ENCODE measurements around the gene TNP1. TPM values are rescaled to one million over a fixed set of nuclear protein-coding genes. Genes with fewer than 3 reads are reported as not detected.

The TNP1 gene
- polyA plus RNA-seq, 4 donors = not detected

DNA sequence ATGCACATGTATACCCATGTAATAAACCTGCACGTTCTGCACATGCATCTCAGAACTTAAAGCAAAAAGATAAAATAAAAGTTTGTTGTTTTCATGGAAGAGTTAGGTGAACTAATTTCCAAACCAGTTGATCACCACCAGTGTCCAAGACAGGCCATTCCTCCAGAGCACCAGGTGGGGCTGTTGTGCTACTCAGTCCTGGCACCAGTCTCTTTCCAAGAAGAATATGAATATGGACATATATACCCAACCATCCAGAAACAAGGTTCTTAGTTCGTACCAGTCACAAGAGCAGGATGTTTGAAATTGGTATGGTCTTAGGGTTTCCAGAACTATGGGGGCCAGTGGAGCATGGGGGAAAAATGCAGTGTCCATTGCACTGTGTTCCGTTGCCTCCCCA, 17.2 kb upstream of the TNP1 start:
- no peak for DNase-seq (ENCODE audit: low read depth in 4 of 4, low spot score in 2 of 4)

- no peak for DNase-seq (ENCODE audit: low read depth in 4 of 4, low spot score in 2 of 4)
Measured at GRCh38 chr2:216875862-216876261, 16.0 kb upstream of the TNP1 start.

- DNase-seq (ENCODE audit: low read depth in 4 of 4, low spot score in 2 of 4) = no peak
Measured at GRCh38 chr2:216873573-216873972, 13.7 kb upstream of the TNP1 start.

GRCh38 chr2:216872624-216873023, 12.8 kb upstream of the TNP1 start:
- no peak for DNase-seq (ENCODE audit: low read depth in 4 of 4, low spot score in 2 of 4)

GRCh38 chr2:216872040-216872439, 12.2 kb upstream of the TNP1 start:
- DNase-seq (ENCODE audit: low read depth in 4 of 4, low spot score in 2 of 4) = no peak

DNA sequence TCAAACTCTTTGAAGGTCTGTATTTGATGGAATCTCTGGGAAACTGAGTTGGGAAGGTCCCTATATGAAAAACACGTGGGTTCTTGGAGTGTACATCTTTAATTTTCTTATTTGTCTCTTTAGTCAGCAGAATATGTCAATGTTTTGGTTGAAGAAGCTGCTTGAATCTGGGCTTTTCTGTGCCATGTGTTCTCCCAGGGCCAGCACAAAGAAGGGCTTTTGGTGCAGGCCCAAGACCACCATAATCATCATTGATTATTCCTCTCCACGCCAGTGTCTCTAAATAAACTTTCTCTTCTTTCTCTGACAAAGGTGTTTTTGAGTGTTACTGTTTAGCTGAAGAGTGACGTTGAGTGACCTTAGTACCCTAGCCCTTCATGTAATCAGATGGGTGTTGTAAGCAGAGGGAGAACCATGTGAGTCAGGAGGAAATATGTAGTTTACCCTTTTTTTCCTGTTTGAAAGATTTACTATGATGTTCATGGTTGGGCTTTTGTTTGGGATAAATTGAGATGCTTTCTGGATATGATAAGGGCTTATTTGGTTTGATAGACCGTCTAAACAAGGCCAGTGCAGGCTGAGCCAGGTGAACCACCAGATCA, 11.6 kb upstream of the TNP1 start:
- no peak for DNase-seq (ENCODE audit: low read depth in 4 of 4, low spot score in 2 of 4)

- no peak for DNase-seq (ENCODE audit: low read depth in 4 of 4, low spot score in 2 of 4)
Measured at GRCh38 chr2:216870508-216871332, 10.9 kb upstream of the TNP1 start.

DNA sequence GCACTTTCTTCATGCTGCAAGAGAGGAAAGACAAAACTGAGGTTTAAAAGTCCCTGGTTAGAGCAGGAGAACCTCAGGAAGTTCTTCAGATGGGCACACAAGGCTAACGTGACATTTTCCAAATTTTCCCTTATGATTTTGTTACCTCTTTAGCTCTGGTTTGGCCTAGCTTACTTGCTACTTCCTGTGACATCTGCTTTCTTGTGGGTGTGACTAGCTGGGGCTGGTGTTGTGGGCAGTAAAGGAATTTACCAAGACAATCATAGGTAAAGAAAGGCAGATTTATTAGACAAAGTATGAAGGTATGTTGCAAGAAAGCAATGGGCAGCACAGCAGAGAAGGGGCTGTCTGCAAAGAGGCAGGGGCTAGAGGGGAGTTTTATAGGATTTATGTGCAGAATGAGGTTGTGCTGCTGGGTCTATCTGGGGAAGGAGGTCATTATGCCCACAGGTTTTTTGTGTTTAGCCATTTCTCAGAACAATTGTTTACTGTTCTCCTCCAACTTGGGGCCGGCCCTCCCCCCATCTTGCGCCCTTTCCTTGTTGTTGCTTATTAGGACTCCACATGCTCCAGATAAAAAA, 6.7 kb upstream of the TNP1 start:
- DNase-seq (ENCODE audit: low read depth in 4 of 4, low spot score in 2 of 4) = no peak

DNA sequence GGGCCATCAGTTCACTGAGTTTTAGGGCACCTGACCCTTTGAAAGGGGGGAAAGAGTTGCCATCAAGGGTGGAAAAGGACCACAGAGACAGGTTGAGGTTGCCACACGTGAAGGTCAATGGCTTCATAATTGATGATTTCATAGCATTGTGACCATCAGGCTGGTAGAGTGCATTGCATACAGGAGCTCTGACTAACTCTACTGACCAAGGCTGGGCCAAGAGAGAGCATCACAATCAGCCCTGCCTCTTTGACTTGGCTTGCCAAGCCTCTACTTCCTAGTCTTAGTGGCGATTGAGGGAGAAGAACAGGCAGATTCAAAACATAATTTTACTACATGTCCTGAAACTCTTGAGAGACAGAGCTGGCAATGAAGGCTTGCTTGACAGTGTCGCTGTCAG, 5.8 kb upstream of the TNP1 start:
- no peak for DNase-seq (ENCODE audit: low read depth in 4 of 4, low spot score in 2 of 4)

DNA sequence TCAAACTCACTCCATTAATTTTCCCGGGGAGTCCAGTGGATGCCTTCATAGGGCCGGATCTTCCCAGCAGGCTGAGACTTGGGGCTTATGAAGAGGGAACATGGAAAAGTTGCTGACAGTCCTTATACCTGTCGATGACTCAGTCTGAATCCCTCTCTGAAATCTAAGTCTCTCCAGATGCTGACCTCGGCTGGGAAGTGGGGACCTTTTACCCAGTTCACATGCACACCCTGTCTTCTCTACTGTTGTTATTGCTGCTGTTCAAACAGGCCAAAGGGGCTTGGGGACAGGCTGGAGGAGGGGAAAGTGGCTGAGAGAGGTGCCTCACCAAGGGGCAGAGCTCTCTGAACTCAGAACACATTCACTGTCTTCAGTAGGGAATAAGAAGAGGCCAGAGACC, 4.1 kb upstream of the TNP1 start:
- no peak for DNase-seq (ENCODE audit: low read depth in 4 of 4, low spot score in 2 of 4)

DNA sequence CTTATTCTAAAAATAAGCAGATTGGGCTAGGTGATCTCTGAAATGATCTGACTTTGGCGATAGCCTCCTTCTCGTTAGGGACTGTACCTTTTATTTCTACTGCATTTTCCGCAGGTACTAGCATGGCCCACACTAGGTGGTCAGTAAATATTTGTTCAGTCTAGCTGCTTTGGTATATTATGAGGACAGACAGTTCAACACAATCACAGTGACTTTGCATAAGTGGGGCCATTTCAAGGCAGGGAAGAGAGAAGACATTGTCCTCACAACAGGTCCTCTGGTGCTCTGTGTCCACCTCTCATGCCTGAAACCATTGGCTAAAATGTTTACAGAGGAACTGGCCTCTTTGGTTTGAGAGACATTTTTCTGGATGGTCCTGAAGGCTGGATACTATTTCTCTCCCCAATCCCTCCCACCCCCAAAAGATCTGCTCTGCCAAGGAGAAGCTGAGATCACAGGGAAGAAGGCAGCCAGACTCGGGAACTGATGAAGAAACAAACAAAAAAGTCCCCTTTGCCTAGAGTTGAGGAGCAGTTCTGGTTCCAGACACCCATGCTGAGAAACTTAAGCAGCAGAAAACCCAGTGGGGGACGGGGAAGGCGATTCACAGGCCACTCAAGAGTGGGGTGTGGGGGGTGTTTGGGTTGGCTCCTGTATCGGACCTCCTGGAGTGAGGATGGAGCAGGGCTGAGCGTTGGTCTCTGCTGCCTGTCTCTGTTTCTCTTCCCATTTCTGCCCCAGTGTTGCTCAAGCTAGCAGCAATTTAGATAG, 2.9 kb upstream of the TNP1 start:
- DNase-seq (ENCODE audit: low read depth in 4 of 4, low spot score in 2 of 4) = no peak

DNA sequence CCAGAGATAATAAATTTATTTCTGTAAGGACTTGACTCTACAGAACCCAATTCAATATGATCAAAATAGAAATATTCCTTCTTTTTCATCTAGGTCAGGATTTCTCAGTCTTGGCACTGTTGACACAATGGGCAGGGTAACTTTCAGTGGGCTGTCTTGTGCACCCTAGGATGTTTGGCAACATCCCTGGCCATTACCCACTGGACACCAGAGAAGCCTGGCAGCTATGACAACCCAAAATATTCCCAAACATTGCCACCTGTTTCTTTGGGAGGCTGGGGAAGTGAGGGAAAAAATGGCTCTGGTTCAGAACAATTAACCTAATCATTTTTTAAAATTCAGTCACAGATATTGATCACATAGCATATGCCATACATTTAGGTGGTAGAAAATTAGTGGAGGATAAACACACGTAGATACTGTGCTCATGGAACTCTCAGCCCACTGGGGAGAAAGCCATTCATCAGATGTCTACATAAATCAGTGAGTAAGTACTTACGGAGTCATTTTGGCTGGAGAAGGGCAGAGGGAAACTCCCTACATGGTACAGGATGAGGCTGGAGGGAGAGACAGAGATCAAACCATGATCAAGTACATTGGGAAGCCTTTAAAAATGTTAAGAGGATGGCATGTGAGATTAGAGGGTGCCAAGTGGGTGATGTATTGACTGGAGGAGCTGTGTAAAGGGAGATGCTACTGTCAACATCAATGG, 718 bp upstream of the TNP1 start:
- no peak for DNase-seq (ENCODE audit: low read depth in 4 of 4, low spot score in 2 of 4)

GRCh38 chr2:216858312-216858711, 1.6 kb downstream of the TNP1 start:
- no peak for DNase-seq (ENCODE audit: low read depth in 4 of 4, low spot score in 2 of 4)

DNA sequence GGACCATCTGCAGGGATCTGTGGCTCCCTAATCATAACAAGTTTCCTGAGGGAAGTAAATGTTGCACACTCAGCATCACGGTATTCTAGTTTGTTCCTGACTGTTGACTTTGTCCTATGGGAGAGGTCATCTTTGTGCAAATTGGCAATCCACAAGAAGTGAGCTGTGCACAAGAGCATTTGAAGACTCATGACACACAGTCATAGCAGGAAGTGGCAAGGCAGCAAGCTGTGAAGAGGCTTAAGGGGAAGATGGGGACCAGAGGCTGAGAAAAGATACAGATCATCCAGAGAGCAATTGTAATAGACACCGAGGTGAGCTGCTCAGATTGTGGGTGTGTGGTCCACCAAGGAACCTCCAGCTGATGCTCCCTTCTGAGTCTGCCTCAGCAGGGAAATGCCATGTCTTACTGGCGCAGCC, 2.7 kb downstream of the TNP1 start:
- DNase-seq (ENCODE audit: low read depth in 4 of 4, low spot score in 2 of 4) = no peak

DNA sequence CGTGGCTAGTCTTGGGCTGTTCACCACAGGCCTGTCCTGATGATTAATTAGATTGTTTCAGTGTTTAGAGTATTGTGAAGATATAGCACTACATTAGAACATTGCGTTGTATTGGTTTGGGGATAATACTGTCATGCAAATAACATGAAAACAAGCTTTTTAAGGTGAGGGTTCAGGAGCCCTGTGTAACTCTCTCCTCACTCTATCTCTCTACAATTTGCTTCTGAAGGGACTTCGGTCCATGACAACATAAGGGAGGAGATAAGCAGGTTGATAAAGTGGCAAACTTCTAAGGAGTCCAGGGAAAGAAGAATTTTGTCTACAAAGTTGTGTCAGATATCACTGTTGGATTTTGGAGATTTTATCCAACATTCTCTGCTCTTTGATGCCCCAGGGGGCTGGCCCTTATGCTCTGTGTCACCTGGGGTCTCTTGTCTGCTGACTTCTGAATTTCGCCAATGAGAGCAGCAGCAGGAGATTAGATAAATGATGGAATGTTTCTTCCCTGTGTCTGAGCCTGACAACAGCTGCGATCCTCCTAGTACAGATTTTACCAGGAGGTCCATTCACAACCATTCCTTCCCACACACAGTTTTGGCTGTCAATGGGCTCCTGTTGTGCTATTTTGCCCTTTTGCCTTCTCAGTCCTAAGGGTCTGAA, 3.3 kb downstream of the TNP1 start:
- DNase-seq (ENCODE audit: low read depth in 4 of 4, low spot score in 2 of 4) = no peak

DNA sequence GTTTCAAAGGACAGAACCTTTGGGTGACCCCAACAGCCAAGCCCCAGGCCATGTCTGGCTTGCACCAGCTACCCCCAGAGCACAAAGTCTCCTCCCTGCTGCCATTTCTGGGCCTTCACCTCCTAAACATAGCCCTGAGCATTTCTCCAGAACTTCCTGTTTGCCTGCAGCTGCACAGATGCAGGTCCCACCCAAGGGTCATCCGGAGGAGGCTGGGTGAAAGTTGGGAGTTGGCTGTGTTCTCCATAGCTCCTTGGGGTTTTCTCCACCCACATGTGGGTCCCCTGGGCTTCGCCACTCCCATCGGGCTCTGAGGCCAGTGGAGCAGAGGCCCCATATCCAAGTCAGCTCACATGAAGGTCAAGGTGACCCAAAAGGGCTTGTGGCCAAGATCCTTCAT, 4.3 kb downstream of the TNP1 start:
- no peak for DNase-seq (ENCODE audit: low read depth in 4 of 4, low spot score in 2 of 4)

DNA sequence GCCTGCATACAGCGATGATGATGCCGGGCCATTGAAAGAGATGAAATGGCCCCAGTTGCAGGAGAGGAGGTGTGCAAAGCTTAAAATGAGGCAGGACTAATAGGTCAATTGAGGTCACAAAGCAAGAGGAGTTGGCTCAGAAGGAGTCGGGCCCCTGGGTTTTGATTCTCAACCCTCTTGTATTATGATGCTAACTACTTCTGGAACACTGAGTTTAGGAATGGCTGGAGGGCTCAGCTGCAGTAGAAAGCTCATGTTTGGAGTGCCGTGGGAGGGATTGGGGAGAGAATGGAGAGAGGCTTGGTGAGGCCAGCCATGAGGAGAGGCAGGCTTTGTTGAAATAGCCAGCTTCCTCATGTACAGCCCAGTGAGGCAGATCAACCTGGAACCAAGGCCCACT, 4.8 kb downstream of the TNP1 start:
- DNase-seq (ENCODE audit: low read depth in 4 of 4, low spot score in 2 of 4) = no peak

DNA sequence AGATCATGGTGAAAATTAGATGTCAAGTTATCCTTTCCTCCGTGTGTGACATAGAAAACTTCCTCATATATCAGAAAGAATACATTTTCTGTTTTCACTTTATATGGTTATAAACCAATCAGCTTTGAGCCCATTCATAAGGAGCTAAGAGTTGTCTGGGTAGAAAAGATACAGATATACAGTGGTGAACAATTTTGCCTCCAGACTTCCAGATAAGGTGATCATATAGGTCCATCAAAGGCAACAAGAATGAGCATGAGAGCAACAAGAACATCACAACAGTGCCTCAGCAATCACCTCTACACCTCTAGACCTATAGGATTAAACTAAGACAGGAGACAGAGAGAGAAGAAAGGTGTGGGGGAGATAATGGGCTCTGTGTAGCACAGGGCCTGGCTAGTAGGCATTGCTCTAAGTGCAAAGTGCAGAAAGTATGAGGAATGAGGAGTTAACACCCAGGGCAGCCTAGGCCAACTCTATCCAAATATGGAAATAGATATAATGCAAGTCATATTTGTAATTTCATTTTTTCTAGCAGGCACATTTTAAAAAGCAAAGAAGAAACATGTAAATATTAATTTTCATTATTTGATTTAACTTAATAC, 8.3 kb downstream of the TNP1 start:
- no peak for DNase-seq (ENCODE audit: low read depth in 4 of 4, low spot score in 2 of 4)

DNA sequence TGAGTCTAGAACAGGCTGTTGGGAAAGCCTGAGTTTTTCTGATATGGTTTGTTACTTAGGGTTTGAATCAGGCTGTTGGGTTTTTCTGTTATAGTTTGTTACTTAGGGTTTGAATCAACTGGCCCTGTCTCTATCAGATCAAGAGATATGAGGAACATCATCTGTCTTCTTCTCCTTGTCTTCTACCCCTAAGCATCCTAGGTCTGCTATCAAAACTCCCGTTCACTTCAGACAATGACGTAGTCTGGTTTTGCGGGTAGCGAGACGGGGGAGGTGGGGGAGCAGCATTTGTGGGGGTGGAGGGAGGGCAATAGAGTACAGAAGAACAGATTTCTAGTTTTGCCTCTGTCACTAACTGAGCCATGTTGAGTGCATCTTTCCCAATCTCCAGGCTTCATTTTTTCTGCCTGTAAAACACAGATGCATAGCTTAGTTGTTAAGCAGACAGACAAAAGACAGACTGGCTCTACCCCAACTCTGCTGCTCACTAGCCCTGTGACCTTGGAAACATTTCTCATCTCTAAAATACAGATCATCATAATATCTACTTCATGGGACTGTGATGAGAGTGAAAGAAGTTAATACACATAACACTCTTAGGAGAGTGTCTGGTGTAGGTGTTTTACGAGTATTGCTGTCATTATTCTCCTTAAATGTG, 9.1 kb downstream of the TNP1 start:
- no peak for DNase-seq (ENCODE audit: low read depth in 4 of 4, low spot score in 2 of 4)

Data from left renal cortex interstitium (tissue), 4 donors.